GDM1 (cell line): ENCODE measurements around the gene AGPAT1.
"Not testable (repeated sequence)": the region's sequence is repeated elsewhere in the genome, so short reads cannot be mapped to it uniquely, and the experiment has no call there.

Experiments
- DNase-seq: peaks from one replicate; lab custom pipeline; 2025; lab: John Stamatoyannopoulos, UW

Gene AGPAT1

DNA sequence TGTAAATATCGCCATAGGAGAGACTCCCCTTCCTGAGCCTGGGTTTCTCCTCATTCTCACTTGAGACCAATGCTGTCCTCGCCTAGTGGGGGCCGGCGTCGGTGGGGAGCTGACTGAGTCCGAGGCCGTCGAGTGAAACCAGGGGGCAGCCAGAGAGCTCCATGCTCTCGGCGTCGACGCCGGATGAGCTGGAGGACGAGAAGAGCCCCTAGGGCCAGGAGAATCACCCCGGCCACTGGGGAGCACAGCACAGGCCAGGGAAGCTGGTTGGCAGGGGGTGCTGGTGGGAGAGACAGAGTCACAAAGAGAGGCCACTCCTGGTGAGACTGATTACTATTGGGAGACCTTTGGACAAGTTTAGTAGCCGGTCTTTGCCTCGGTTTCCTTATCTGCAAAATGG, 23.0 kb upstream of the AGPAT1 start:
- no peak for DNase-seq

DNA sequence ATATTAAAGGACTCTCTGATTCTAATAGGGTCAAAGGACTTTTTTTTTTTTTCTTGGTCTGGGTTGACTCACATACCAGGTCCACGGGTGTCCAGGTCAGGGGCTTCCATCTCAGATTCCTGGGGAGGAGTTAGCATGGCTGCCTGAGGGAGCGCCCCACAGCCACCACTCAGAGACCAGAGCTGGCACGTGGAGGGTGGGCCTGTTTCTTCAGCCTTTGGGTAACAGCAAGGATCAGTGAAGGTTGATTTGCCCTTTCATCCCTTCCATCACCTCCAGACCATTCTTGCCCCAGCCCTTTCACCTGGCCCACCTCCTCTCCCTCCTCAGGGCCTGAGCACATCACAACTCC, 22.4 kb upstream of the AGPAT1 start:
- DNase-seq = no peak

GRCh38 chr6:32196682-32197616, 21.1 kb upstream of the AGPAT1 start:
- no peak for DNase-seq

DNA sequence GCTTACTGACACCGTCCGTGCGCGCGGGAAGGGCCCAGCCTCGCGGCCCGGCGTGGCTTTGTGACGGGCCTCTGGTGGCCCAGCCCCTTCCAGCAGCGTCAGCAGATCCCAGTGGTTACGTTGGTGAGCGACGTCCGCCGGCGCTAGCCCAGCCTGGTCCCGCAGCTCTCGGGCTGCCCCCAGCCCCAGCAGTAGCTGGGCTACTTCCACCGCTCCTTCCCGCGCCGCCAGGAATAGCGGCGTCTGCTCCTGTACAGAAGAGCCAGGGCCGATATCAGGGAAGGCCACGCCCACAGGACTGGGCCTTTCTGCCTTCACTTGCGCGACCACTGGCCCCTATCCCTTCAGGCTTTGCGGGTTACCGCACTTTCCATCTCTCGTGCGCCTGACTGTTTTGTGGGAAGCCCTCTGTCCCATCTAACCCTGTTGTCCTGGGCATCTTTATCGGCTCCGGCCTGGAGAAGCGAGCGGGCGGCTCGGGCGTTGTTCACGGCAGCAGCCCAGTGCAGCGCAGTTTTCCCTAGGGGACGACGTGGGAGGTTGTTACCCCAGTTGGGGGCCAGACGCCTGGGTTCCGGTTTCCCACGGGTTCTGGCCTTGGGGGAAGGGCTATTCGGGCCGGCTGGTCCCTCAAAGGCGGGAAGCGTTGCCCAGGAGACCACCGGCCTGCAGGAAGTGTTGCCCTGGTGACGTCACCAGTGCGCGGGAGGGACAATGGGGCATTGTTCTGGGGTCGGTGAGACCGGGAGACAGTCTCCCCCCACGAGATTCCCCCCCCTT, 20.2 kb upstream of the AGPAT1 start:
- peak; percentile 51 for DNase-seq

DNA sequence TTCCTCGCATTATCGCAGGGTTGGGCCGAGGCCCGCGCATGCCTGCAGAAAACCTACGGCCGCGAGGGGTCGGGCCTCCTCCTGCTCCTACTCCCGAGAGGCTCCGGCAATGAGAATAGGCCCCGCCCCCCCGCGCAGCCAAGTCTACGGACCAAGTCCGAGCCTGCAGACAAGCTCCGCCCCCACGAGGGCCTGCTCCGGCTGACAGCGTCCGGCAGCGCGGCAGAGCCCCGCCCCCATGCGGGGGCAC, 19.7 kb upstream of the AGPAT1 start:
- peak; percentile 100 for DNase-seq

- peak; percentile 23 for DNase-seq
Observed at GRCh38 chr6:32194825-32195651, 19.2 kb upstream of the AGPAT1 start.

- DNase-seq = no peak
Observed at GRCh38 chr6:32194388-32194787, 18.5 kb upstream of the AGPAT1 start.

DNA sequence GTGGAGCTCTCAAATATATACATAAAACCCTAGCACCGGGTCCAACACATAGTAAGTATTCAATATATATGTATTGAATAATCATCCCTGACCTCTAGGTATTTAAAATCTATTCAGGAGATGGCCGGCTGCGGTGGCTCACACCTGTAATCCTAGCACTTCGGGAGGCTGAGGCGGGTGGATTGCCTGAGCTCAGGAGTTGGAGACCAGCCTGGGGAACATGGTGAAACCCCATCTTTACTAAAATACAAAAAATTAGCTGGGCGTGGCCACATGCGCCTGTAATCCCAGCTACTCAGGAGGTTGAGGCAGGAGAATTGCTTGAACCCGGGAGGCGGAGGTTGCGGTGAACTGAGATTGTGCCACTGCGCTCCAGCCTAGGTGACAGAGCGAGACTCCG, 17.2 kb upstream of the AGPAT1 start:
- not testable (repeated sequence) for DNase-seq

- DNase-seq = peak; percentile 79
Observed at GRCh38 chr6:32192608-32193039, 16.7 kb upstream of the AGPAT1 start, which contains the start of gene GPSM3. Gene GPSM3, minus strand, starts transcription at chr6:32192643. Its CDS starts 130 bp downstream, at chr6:32192513.

GRCh38 chr6:32191696-32192607, 16.1 kb upstream of the AGPAT1 start:
- DNase-seq = no peak

DNA sequence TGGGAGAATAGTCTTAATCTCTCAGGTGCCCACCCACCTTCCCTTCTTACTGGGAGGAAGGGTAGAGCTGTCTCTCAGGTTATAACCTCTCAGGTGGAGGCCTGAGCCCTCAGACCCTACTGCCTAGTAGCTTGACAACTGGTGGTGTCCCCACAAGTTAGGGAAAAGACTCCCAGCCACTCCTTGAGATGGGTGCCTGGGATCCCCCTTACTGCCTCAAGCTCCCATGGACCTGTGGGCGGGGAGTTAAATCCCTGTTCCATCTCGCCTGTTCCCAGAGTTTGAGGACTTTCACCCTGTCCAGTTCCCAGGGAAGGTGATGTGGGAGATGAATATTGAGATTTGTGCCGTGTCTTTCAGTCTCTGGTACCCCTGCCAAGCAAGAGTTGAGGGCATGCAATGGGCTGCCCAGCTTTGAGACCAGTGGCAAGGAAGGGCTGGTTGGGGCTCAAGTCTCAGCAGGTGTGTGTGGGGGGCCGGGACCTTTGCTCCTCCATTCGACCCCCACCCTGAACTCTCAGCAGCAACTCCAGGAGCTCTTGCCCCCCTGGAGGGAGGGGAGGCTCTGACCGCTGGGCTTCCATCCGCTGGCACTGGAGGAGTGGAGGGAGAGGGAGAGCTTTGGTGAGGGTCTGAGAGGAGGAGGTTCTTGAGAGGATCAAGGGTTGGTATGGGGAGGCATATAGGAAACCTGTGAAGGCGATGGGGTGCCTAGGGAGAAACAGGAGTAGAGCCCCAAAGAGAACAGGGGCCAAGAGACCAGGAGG, 15.2 kb upstream of the AGPAT1 start:
- no peak for DNase-seq

- DNase-seq = peak; percentile 91
Observed at GRCh38 chr6:32190054-32190851, 14.4 kb upstream of the AGPAT1 start, which contains the start of gene PBX2. Gene PBX2, minus strand, starts transcription at chr6:32190202. Its CDS starts 287 bp downstream, at chr6:32189915.

DNA sequence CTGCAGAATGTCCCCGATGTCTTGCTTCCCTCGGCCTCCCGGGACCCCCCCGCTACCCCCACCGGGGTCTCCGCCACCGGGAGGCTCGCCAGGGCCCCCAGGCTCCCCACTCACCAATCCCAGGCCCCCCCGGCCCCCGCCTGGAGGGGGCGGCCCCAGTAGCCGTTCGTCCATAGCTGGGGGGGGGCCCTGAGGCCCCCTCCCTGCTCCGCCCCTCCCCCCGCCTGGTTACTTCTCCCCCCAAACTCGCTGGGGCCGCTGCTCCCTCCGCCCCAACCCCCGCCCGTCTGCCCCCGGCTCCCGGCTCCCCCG, 13.8 kb upstream of the AGPAT1 start:
- no peak for DNase-seq

DNA sequence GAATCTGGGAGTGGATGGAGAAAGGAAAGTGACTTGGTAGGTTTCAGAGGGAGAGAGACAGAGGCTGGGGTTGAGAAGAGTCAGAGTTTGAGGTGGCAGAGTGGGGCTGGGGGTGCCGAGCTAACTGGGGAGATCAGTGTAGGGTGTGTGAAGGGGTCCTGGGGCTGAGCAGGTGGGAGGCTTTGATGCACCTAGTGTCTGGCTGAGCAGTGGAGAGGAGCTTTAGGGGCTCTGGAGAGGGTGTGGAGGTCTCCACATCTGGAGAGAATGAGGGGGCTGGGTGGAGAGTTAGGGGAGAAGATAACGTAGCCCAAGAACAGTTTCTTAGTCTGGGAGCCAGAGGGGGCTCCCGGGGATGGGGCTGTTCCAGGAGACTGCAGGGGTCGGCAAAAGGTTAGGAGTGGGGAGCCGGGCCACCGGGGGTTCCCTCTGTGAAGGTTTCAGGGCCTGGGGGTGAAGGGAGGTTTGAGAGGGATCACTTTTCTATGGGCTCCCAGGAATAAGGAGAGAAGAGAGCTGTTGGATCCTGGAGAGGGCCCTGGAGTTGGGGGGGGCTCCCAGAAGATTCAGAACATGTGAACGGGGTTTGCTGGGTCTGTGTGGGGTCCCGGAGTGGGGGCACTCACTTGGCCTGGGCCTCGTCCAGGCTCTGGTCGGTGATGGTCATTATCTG, 13.3 kb upstream of the AGPAT1 start:
- no peak for DNase-seq

- no peak for DNase-seq
Observed at GRCh38 chr6:32188381-32189068, 12.6 kb upstream of the AGPAT1 start.

DNA sequence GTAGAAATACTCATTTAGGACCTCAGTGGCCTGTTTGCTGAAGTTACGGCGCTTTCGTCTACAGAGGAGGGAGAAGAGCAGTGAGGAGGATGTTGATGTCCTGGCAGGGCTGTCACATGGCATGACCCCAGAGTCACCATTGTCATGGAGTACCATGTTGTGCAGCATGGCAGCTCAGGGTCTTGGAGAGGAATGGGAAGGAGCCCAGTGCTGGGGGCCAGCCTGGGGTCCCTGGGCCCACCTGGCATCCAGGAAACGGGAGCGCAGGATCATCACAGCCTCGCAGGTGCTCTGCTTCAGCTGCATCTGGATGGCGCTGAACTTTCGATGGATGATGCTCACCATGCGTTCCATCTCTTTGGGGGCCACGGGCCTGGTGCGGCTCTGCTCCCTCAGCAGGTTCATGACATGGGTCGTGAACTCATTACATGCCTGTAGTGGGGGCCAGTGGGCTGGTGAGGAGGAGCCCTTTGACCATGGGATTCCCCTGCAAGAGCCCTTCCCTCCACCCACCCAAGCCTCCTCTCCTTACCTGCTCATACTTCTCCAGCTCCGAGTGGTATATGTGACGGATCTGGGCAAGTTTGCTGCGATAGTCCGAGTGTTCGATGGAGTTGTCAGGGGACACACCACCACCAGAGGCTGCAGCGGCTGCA, 12.0 kb upstream of the AGPAT1 start:
- DNase-seq = not testable (repeated sequence)

GRCh38 chr6:32187009-32187709, 11.3 kb upstream of the AGPAT1 start:
- DNase-seq = no peak
